Left ventricle myocardium inferior (tissue), 1 donor: ENCODE results near the gene POTEF. TPM values are rescaled to one million over a fixed set of nuclear protein-coding genes. Genes with fewer than 3 reads are reported as not detected.
"Not testable (repeated sequence)": the region's sequence is repeated elsewhere in the genome, so short reads cannot be mapped to it uniquely, and the experiment has no call there.

Experiments used
- DNase-seq: peaks from one replicate; pipeline ENCODE4 v3.0.0-alpha.2; 2020
- H3K27ac ChIP-seq: fragments of 200-600 bp; replicated peaks from 2 replicates; pipeline ENCODE4 v1.8.0; 2021
- H3K27me3 ChIP-seq: fragments of 200-600 bp; 2 replicates; pipeline ENCODE4 v1.8.0; 2021; ENCODE audit warnings: low read depth
- H3K36me3 ChIP-seq: fragments of 200-600 bp; 2 replicates; pipeline ENCODE4 v1.8.0; 2021
- H3K4me1 ChIP-seq: fragments of 200-600 bp; 2 replicates; pipeline ENCODE4 v1.8.0; 2021
- H3K4me3 ChIP-seq: fragments of 200-600 bp; 2 replicates; pipeline ENCODE4 v1.8.0; 2021; ENCODE audit warnings: mild to moderate bottlenecking, moderate library complexity
- H3K9me3 ChIP-seq: fragments of 200-600 bp; replicated peaks from 2 replicates; pipeline ENCODE4 v1.8.0; 2021
- intact Hi-C: fragments of 100-400 bp; cut with micrococcal nuclease; formaldehyde crosslinking; loops from one replicate; pipeline ENCODE4 v1.11.0; 2022
- total RNA-seq: library from RNA; stranded (reverse); fragmentation: NEBNext Ultra II Directional; extraction: Animal tissue kit (Norgen Biotek cat#: 25700); gene quantifications from one replicate; pipeline ENCODE4 v1.2.1, GENCODE V29; 2021
- donor health status: DM: no; HTN: yes; CAD: no; lungs with severe emphysema.

POTEF gene
- total RNA-seq, 1 donor from 2014 or later: not detected

DNA sequence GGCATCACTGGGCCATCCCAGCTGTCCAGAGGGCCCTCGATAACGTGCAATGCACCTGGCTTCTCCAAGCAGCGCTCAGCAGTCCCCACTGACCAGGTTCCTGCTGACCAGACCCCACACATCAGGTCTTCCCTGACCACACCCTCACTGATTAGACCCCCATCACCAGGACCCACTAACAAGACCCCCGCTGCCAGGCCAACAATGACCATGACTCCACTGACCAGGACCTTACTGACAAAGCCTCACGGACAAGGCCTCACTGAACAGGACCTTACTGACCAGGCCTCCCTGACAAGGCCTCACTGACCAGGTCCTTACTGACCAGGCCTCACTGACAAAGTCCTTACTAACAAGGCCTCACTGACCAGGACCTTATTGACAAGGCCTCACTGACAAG lies 76.6 kb downstream of the POTEF start:
- H3K4me3 ChIP-seq, H3K27ac ChIP-seq, H3K4me1 ChIP-seq, DNase-seq, H3K36me3 ChIP-seq, H3K27me3 ChIP-seq, H3K9me3 ChIP-seq, intact Hi-C loops: not testable (repeated sequence)

DNA sequence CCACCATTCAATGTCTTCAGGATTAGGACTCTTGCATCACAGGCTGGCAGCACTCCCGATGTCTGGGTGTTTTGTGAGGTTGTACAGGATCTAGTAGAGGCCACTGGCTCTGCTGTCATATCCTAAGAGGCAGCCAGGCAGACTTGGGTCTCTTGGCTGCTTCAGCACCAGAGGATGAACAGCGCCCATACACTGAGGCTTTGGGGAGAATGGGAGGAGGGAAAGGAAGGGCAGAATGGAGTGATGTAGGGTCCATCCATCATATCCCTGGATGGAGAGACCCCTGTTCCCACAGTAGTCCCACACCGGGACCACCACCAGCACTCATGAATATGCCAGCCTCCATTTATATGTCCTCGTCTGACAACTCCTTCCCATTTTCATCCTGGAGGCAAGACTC lies 80.6 kb downstream of the POTEF start:
- H3K27me3 ChIP-seq, H3K36me3 ChIP-seq, H3K4me3 ChIP-seq, H3K4me1 ChIP-seq, DNase-seq, H3K9me3 ChIP-seq, H3K27ac ChIP-seq, intact Hi-C loops: not testable (repeated sequence)

DNA sequence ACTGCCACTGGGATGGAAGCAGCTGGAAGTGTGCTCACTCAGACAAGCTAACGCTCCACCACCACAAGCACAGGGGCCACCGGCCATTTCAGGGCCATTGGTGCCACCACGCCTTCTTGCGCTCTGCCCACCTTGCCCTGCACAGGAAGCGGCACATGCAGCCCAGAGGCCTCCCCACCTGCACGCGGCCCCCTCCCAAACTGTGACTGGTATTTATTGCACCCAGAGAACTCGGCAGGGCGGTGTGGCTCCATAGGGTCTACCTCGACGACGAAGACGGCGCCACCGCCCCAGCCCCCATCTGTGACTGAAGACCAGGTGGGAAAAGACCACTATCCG lies 90.8 kb downstream of the POTEF start:
- H3K36me3 ChIP-seq, H3K27ac ChIP-seq, H3K4me1 ChIP-seq, H3K9me3 ChIP-seq, H3K4me3 ChIP-seq, intact Hi-C loops, DNase-seq: not testable (repeated sequence)
- H3K27me3 ChIP-seq: peaks cover 25% of the 10 kb centered on the region

DNA sequence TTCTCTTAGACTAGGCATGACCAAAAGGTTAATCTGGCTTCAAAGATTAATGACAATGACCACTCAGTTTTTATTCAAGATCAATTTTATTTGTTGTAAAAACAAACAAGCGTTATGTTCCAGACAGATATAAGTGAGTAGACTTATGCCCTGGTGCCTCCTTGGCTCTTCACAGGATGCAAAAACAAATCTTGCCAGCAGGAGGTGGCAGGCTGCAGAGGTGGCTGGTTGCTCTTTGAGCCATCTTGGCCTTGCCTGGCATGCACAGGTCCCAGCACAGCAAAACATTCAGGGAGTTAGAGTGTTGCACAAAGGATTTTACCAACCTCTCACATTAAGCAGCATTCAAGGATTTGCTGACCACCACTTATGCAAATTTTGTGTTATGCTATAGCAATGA lies 103.1 kb downstream of the POTEF start:
- H3K27me3 ChIP-seq, H3K4me3 ChIP-seq, intact Hi-C loops: not testable (repeated sequence)

More for the DNA sequence above, 103.1 kb downstream of the POTEF start:
- not testable (repeated sequence) for DNase-seq, H3K9me3 ChIP-seq, H3K27ac ChIP-seq, H3K4me1 ChIP-seq, H3K36me3 ChIP-seq

Other genes starting within 250 kb of the POTEF start
- 0.16 TPM for gene RAB6C, start 149.6 kb downstream of the POTEF start, total RNA-seq
- gene CCDC74B, start 15.9 kb upstream of the POTEF start, total RNA-seq: 0.44 TPM
- 26.7 TPM for gene SMPD4, start 52.4 kb upstream of the POTEF start, total RNA-seq
- 422 TPM for gene MZT2B, start 53.0 kb upstream of the POTEF start, total RNA-seq
- gene TUBA3E, start 69.2 kb upstream of the POTEF start, total RNA-seq: 47.1 TPM
- gene IMP4, start 213.7 kb upstream of the POTEF start, total RNA-seq: 57.2 TPM
- 13.9 TPM for gene PTPN18, start 226.8 kb upstream of the POTEF start, total RNA-seq